GM19395 (cell line): ENCODE data around the gene TMEM39B.
"Not testable (repeated sequence)": the region's sequence is repeated elsewhere in the genome, so short reads cannot be mapped to it uniquely, and the experiment has no call there.

Source experiments
- ATAC-seq: cut with Tn5 transposase; IDR thresholded peaks from one replicate; pipeline ENCODE4 v1.9.1; 2021; ENCODE audit warnings: mild to moderate bottlenecking, moderate library complexity; ENCODE audit not compliant: unreplicated experiment

The TMEM39B gene

DNA sequence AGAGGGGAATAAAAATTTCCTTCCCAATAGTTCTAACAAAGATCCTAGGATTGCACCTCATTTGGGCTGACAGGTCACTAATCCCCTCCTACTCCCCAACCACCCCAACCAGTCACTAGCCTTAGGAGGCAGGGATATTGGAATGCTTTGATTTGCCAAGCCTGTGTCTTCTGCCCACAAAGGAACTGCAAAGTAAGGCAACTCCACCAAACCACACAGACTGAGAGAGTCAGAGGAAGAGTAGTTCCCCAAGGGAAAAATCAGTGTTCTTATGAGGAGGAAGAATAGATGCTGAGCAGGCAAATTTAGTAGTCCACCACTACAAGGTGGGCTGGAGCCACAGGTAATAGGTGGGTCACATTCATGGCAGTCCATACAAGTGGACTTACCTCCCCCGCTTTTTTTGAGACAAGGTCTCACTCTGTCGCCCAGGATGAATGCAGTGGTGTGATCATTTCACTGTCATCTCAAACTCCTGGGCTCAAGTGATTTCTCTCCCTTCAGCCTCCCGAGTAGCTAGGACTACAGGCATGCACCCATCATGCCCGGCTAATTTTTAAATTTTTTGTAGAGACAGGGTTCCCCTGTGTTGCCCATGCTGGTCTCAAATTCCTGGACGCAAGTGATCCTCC is 3.7 kb upstream of the TMEM39B start:
- no peak for ATAC-seq

DNA sequence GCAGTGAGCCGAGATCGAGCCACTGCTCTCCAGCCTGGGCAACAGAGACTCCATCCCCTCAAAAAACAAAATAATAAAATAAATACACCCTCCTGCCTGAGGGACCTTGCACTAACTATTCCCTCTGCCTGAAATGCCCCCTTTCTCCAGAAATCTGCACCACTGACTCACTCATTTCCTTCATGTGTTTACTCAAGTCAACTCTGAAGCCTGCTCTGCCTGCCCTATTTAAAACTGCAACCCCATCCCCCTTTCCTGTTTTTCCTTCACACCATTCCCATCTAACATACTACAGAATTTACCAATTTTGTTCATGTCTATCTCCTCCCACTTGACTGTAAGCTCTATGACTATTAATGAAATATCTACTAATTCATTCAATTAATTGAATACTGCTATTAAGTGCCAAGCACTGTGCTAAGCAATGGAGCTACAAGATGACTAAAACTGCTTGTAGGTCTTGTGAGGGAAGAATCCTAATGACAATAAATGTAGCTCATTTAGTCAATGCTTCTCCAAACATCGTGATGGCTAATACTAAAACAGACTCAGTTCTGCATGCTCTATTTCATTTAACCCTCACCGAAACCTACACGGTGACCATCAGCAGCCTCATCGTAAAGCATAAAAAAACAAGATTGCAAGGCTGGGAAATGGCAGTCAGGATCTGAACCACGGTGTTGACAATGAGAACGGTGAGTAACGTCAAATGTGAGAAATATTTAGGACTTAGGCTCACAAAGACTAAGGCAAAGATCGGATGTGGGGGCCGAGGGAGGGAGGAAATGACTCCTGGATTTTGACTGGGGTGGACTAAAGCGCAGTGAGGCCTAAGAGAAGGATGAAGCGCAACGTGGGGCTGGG is 749 bp upstream of the TMEM39B start:
- ATAC-seq = no peak

DNA sequence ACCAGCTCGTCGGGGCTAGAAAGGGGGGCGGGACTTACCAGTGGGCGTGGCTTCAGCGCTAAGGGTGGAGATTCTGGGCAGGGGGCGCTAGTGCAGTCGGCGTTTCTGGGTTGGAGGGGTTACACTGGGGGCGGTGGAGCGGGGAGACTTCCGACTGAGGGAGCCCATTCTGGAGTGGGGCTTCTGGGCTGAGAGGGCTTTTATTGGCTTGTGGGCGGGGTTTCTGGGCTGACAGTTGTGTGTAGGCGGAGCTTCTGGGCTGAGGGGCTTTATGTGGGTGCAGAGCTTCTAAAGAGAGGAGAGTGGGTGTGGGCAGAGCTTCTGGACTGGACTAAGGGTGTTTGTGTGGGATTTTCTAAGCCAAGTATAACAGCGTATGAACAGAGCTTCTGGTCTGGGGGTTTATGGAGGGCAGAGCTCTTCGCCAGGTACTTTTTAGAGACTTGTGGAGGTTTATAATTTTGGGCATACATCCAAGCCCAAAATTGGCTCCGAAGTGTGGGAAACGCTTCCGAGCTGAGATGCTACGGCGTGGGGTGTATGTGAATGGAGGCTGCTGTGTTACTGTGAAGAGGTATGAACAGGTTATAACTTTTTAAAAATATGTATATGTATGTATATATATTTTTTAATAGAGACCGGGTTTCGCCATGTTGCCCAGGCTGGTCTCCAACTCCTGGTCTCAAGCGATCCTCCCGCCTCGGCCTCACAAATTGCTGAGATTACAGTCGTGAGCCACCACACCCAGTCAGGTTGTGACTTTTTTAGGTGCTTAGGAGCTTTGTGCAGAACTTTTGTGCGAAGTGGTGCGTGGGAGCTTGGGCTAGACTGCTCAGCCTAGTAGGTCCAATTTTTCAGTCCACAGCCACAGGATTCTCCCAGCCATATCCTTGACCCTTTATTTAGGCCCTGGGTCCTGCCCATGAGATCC is 825 bp downstream of the TMEM39B start:
- peak; percentile 38 for ATAC-seq

DNA sequence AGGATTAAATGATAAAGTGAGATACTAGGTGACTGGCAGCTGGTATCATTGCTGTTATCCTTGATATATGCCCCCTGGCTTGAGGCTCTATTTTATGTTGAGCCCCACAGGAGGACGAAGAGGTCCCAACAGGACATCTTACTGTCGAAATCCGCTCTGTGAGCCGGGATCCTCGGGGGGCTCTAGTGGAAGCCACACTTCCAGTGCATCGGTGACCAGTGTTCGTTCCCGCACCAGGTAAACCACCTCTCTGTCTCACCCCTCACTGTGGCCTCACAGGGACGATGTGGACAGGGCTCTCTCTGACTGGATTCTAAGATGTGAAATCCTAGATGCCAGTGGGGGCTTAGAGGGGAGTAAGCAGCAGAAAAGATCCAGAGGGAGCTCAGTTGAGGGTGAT is 2.1 kb downstream of the TMEM39B start:
- no peak for ATAC-seq

DNA sequence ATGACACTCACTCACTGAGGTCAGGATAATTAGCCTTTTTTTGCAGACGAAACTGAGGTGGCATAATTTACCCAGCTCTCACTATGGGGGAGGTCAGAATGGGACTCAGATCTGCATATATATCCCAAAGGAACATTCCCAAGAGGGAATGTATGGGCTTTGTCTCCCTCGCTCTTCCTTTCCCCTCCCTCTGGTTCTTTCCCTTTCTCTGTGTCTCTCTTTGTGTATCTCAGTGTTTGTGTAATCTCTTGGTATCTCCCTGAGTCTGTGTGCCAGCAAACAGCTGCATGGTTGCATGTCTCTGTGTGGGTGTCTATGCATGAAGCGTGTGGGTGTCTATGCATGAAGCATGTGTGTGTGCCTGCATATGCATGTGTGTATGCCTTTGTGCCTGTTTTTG is 4.7 kb downstream of the TMEM39B start:
- no peak for ATAC-seq

DNA sequence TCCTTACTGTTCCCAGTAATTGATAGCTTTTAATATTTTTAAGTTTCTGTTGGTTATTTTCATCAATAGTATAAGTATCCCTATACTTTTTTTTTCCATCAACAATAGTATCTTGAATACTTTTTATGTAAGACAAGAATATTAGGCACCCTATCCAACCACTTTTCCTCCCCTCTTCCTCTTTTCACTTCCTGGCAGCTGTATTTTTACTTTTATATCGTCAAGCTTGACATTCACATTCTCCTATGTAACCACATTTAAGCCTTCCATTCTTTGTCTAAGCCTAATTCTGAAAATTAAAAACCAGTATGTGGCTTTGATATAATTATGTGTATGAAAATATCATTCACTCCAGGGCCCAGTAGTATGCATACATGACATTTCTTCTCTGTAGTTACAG is 9.3 kb downstream of the TMEM39B start:
- ATAC-seq = no peak

DNA sequence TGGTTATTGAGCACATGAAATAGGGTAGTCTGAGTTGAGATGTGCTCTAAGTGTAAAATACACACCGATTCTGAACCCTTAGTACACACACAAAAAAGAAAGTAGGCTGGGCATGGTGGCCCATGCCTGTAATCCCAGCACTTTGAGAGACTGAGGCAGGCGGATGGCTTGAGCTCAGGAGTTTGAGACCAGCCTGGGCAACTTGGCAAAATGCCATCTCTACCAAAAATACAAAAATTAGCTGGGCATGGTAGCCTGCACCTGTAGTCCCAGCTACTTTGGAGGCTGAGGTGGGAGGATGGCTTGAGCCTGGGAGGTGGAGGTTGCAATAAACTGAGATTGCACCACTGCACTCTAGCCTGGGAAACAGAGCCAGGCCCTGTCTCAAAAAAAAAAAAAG is 13.6 kb downstream of the TMEM39B start:
- ATAC-seq = not testable (repeated sequence)

DNA sequence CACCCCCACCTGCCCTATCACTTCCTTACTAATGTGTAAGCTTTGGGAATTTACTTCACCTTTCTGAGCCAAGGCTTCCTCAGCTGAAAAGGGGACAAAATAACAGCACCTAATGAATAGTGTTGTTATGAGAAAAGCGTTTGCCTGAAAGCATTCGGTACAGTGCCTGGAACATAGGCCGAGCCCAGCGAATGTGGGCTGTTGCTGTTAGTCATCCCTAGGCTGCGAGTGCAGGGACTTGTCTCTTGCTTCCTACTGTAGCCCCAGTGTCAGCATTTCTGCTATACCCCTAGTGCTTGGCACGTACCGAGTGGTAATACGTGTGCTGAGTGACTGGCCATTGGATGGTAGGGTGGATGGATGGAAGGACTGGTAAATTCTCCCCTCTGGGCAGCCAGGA is 18.4 kb downstream of the TMEM39B start:
- no peak for ATAC-seq

DNA sequence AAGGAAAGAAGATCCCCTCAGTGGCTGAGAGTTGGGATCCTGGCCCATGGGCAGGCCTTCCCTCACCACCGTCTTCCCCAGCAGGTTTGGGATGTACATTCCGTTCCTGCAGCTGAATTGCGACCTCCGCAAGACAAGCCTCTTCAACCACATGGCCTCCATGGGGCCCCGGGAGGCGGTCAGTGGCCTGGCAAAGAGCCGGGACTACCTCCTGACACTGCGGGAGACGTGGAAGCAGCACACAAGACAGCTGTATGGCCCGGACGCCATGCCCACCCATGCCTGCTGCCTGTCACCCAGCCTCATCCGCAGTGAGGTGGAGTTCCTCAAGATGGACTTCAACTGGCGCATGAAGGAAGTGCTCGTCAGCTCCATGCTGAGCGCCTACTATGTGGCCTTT is 18.9 kb downstream of the TMEM39B start:
- ATAC-seq = no peak

DNA sequence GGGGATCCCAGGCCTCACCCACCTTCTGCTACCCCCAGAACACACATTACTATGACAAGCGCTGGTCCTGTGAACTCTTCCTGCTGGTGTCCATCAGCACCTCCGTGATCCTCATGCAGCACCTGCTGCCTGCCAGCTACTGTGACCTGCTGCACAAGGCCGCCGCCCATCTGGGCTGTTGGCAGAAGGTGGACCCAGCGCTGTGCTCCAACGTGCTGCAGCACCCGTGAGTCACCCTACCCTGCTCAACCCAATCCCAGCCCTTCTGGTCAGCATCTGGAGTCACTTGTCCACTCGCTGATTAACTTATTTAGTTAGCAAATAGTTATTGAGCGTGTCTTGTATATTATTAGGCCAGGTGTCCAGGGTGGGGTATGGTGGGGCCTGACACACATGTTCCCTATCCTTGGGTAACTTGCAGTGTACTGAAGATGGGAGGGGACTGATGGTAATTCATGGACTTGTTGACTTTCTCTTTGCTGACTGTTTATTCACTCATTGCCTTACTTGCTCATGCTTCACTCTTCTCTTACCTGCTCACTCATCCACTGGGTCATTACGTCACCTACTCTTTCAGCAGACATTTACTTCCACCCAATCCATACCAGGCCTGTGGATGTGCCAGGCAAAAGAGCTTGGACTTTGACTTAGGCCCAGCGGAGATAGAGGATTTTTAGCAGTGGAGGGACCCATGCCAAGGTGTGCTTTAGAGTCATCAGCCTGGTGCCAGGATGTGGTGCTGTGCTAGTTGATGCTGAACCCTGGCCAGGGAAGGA is 22.2 kb downstream of the TMEM39B start:
- ATAC-seq = no peak

DNA sequence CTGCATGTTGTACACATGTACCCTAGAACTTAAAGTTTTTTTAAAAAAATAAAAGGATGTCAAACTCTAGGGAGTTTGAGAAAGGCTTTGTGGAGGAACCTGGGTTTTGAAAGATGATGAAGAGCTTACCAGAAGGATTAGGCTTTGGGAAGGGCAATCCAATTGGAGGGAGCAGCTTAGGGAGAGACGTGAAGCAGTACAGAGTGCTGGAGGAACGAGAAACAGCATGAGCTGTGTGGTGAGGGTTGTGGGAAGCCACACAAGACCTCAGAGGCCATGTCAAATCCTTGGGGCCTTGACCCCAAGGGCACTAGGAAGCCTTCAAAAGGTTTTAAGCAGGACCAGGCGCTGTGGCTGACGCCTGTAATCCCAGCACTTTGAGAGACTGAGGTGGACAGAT is 26.7 kb downstream of the TMEM39B start:
- no peak for ATAC-seq

DNA sequence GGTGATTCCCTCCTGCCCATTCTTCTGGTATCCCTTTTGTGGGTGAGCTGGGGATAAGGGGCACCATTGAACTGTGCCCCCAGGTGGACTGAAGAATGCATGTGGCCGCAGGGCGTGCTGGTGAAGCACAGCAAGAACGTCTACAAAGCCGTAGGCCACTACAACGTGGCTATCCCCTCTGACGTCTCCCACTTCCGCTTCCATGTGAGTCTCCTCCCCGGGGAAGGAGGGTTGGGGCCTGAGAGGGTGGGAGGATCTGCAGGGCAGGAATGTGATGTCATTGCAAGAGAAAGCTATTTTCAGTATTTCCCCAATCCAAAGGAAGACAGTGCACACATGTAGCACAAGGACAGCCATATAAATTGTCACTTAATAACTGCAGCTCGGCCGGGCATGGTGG is 27.6 kb downstream of the TMEM39B start:
- no peak for ATAC-seq

DNA sequence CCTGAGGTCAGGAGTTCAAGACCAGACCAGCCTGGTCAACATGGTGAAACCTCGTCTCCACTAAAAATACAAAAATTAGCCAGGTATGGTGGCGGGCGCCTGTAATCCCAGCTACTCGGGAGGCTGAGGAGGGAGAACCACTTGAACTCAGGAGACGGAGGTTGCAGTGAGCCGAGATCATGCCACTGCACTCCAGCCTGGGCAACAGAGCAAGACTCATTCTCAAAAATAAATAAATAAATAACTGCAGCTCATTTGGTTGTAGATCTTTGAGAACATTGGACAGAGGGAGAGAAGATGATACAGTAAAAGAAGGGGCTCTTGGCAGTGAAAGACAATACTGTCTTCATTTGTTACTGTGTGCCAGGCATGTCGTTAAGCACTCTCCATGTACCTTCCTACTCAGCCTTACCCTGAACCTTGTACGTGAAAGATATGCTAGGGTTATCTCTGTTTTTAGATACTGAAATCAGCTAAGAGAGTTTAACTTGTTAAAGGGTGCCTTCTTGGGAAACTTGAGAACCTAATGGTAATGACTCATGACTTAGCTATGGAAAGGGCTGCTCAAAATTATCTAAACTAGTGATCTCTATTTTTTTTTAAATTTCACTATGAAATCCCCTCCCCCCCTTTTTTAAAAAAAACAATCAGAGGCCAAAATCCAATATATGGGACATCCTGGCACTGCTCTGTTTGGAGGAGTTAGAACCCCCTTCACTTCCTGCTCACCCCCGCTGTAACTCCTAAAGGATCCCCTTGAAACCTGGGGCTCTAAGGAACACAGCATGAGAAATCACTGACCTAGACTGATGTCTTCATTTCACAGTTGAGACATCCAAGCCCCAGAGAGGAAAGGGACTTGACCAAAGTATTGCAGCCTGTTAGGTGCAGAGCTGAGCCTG is 28.3 kb downstream of the TMEM39B start:
- no peak for ATAC-seq

DNA sequence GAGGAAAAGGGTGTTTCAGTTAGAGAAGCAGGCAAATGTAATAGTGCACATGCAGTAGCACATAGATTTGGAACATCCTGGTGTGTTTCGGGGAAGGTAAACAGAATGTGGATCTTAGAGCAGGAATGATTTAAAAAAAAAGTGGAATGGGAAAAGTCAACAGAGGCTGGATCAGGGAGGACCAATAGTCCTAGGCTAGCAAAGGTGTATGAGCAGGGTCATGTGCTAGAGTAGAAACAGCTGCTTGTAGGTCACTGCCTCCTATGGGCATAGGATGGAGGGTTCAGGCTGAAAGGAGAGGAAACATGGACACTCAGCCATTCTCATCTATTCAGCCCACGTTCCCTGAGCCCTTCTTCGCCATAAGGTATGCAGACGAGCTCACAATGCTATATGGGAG is 31.4 kb downstream of the TMEM39B start:
- no peak for ATAC-seq

DNA sequence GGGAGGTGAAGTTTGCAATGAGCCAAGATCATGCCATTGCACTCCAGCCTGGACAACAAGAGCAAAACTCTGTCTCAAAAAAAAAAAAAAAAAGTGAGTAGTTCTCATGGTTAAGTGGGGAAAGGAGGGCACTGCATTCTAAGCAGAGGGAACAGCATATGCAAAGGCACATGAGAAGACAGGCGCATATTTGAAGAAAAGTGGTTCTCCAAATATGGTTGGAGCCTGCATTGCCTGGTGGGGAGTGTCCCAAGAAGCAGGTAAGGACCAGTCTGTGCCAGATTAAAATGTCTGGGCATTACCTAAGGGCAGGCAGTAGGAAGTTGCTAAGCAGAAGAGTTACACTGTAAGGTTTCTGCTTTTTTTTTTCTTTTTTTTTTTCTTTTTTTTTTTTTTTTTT is 32.6 kb downstream of the TMEM39B start:
- ATAC-seq = no peak

DNA sequence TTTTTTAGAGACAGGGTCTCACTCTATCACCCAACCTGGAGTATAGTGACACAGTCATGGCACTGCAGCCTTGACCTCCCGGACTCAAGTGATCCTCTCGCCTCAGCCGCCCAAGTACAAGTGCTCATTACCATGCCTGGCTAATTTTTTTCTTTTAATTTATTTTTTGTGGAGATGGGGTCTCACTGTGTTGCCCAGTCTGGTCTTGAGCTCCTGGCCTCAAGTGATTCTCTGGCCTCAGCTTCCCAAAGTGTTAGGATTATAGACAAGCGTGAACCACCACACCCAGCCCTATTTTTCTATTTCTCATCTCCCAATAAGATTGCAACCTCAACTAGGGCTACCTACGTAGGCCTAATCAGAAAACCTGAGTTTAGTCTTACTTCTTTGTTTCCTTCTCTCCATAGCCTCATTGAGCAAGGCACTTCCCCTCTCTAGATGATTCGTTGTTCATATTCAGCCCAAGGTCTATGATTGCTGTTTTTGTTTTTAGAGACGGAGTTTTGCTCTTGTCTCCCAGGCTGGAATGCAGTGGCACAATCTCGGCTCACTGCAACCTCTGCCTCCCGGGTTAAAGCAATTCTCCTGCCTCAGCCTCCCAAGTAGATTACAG is 34.0 kb downstream of the TMEM39B start:
- no peak for ATAC-seq

DNA sequence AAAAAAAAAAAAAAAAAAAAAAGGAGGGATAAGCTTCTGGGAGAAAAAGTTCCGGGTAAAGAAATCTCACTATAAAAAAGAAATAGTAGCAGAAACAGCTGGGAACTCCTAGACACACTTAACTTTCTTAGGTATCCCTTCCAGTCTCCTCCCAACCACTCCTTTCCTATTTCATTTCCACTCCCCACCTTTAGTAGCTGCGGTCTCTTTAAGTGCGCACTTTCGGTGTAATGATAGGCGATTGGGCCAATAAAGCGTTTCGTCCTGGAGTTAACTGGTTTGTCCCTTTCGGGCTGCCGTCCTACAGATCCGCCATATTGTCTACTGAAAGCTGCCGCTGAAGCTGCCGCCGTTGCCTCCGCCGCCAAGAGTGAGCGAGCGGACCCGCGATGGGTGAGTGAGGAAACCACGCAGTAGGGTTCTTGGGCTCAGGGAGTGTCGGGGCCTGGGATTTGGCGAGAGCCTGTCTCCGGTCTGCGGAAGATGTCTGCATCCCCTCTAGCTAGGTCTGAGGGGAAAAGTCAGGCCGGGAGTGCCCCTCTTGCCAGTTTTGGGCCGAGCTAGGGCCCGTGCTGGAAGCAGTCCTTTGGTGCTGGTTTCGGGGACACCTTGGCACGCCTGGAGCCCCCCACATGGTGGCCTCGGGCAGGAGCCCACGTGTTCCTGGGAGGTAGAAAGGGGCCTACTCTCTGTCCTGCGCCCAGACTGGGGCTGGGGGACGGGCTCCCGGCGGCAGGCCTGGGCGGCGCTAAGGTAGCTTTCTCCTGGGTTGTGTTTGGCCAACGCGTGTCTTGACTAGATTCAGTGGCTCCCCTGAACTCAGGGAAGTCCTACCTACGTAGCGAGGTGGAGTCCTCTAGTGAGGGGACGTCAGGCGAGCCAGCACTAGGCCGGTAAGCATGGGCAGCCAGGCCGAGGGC is 35.3 kb downstream of the TMEM39B start, which contains the start of gene KPNA6:
KPNA6 (plus strand) TSS at position 315 of the 920 bp plus-strand sequence; CDS start at position 390, 75 bp downstream.
- peak; percentile 70 for ATAC-seq

DNA sequence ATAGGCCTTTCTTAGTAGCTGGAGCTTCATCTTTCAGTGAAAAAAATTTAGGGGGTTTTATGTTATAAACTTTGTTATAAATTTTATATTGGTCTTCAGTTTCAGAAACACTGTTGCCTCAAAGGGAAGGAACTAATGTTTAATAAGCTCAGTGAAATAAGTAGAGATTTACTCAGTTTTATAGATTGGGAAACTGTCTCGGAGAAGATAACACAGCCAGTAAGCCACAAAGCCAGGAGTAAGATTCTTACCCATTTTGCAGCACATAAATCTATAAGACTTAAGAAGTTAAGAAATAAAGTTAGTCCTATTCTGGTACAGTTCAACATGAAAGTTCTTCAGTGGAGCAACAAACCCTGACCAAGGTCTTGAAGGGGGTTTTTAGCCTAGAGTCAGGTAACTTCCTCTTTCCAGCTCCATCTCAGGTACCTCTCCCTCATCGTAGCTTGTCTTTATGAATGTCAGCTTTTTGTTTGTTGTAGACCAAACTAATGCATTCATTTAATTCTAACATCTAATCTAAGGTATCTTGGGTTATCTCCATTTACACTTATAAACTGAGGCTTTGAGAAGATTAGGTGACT is 38.4 kb downstream of the TMEM39B start:
- no peak for ATAC-seq
